ENCODE measurements around the gene NTSR1. TPM values are rescaled to one million over a fixed set of nuclear protein-coding genes. Genes with fewer than 3 reads are reported as not detected.

Gene NTSR1
- total and polyA plus RNA-seq, 2 of the 8 experiments (the other 6 are each of a cell fraction or from before 2014, with no cell fraction given) = 0.53 to 0.89 TPM

- no peak overlapping the region for H2BK120ac ChIP-seq (replicated peaks; ENCODE audit: low read depth, low read length)
- TF ChIP-seq MAX (IDR thresholded peaks at IDR 0.05) (0 out of 2 replicates have a peak, but pooled peaks have one; percentile 14), CEBPB (IDR thresholded peaks at IDR 0.05; ENCODE audit: low read depth, low read length) (no peak), SP4 (IDR thresholded peaks at IDR 0.05; ENCODE audit: low read length) (no peak)
- no peak overlapping the region for H4K5ac ChIP-seq (ENCODE audit: insufficient read length, low read depth, low read length)
- no peak overlapping the region for H2AFZ ChIP-seq (ENCODE audit: low read length)
- DNase-seq (ENCODE audit: low read depth in 1 of 2, low spot score in 2 of 2) (no peak), FAIRE-seq (no peak)
- H4K20me1 ChIP-seq (replicated peaks in 1 of 2; ENCODE audit: control insufficient read depth in 1 of 2, insufficient read depth in 2 of 2, low read length in 2 of 2) = no peaks in the 10 kb centered on the region
- H4K91ac ChIP-seq (replicated peaks; ENCODE audit: insufficient read length, low read length) = no peak overlapping the region
- H2AK5ac ChIP-seq (ENCODE audit: low read depth, low read length) = no peak overlapping the region
- no peaks in the 10 kb centered on the region for H3K79me2 ChIP-seq (ENCODE audit: control insufficient read depth in 1 of 2, insufficient read depth in 2 of 2, low read length in 2 of 2)
- no peak overlapping the region for H2BK12ac ChIP-seq (ENCODE audit: low read depth, low read length)
- no peak overlapping the region for H2BK15ac ChIP-seq (ENCODE audit: low read length)
- no peaks in the 10 kb centered on the region for H3K79me1 ChIP-seq (ENCODE audit: low read depth, low read length)
- no peak overlapping the region for H3K4ac ChIP-seq (replicated peaks; ENCODE audit: insufficient read length, low read depth, low read length)
- WGBS, 2 experiments (ENCODE audit: extremely low coverage in 1 of 2, insufficient coverage in 1 of 2, insufficient read length in 1 of 2, insufficient replicate concordance in 2 of 2, low coverage in 1 of 2, low lambda C conversion rate in 2 of 2, missing lambda C conversion rate in 1 of 2) = 90% methylated on average over 18 of the region's 18 CpGs; no CpG with 5 or more reads in 1 of the 2 experiments
- no peak overlapping the region for H2BK5ac ChIP-seq (ENCODE audit: low read depth, low read length)
- no peak overlapping the region for H3K18ac ChIP-seq (ENCODE audit: extremely low read depth, low read length)
- H3K4me1 ChIP-seq (replicated peaks in 1 of 4; ENCODE audit: control insufficient read depth in 3 of 4, insufficient read depth in 4 of 4, low read length in 3 of 4) = no peaks in the 10 kb centered on the region
- CTCF ChIA-PET (ENCODE audit: partially characterized antibody) = interaction anchor here (0.5 to 2.3 kb wide), 4 partner anchors 10 to 602 kb away, joined by 3 to 18 read pairs (median 4); partner anchors contain the start of gene NTSR1
- H3K27ac ChIP-seq (ENCODE audit: low read depth, low read length) = no peak overlapping the region
- H3K56ac ChIP-seq (replicated peaks; ENCODE audit: insufficient read length, low read depth, low read length) = no peak overlapping the region
- POLR2A ChIA-PET (ENCODE audit: partially characterized antibody) = interaction anchor here (1.2 kb wide), 1 partner anchor 10 kb away, joined by 4 read pairs; no protein-coding TSS in a partner anchor
- no peak overlapping the region for H3K4me2 ChIP-seq (ENCODE audit: insufficient read depth in 1 of 2, low read depth in 2 of 2, low read length in 2 of 2)
- no peaks in the 10 kb centered on the region for H3K23me2 ChIP-seq (ENCODE audit: low read depth, low read length)
- no peak overlapping the region for H3K14ac ChIP-seq (ENCODE audit: insufficient read length)
- peaks cover 0 to 2% (median 0%) of the 10 kb centered on the region in 4 experiments; a peak in 1 of 7 replicates for H3K27me3 ChIP-seq (replicated peaks in 1 of 4; ENCODE audit: control insufficient read depth in 3 of 4, extremely low read depth in 1 of 4, insufficient read depth in 3 of 4, low read length in 3 of 4)
- H3K36me3 ChIP-seq (ENCODE audit: control insufficient read depth in 2 of 4, insufficient read depth in 4 of 4, low read length in 3 of 4) = no peaks in the 10 kb centered on the region
- no peak overlapping the region for H3K23ac ChIP-seq (ENCODE audit: insufficient read length)
- no peak overlapping the region for H2BK20ac ChIP-seq (ENCODE audit: low read length)
- no peak overlapping the region for H3K4me3 ChIP-seq (ENCODE audit: extremely low read depth in 1 of 4, insufficient read depth in 2 of 4, low read depth in 3 of 4, low read length in 4 of 4)
- no peak overlapping the region for H3K9ac ChIP-seq (replicated peaks in 1 of 4; ENCODE audit: extremely low read depth in 1 of 4, low read depth in 3 of 4, low read length in 3 of 4)
- no peak overlapping the region for H4K8ac ChIP-seq (ENCODE audit: extremely low read depth, insufficient read depth, low read length)
- peaks cover 0 to 12% of the 10 kb centered on the region in 2 experiments; a peak in 1 of 4 replicates for H3K9me3 ChIP-seq (ENCODE audit: insufficient read depth in 2 of 2, low read depth in 1 of 2, low read length in 1 of 2)
Measured at GRCh38 chr20:62717933-62718332, 9.3 kb downstream of the NTSR1 start.
